Astrocyte of the cerebellum (primary cell): Measurements from ENCODE around the gene HILPDA.

Source experiments
- DNase-seq: peaks from one replicate; pipeline ENCODE4 v3.0.0-alpha.2; 2011; ENCODE audit warnings: low read depth
- H3K4me3 ChIP-seq: 2 replicates; pipeline ENCODE4 v1.5.1; 2011; ENCODE audit warnings: mild to moderate bottlenecking, low read depth, low read length, moderate library complexity
- in situ Hi-C: cut with HindIII; loops from 2 replicates; pipeline ENCODE4 v1.10.0; 2017; ENCODE audit warnings: low sequenced_read_pairs
- TF ChIP-seq, protein P1 (sequence below): IDR thresholded peaks from 2 replicates; pipeline ENCODE4 v1.5.1; 2012; ENCODE audit warnings: low read length, low read depth, moderate library complexity, mild to moderate bottlenecking; ENCODE audit errors: missing control alignments

The HILPDA gene

GRCh38 chr7:128442356-128442755, 13.3 kb upstream of the HILPDA start:
- no peak overlapping the region for H3K4me3 ChIP-seq
- in situ Hi-C loops: no loop called here
- no peak for DNase-seq
- TF ChIP-seq, protein P1, sequence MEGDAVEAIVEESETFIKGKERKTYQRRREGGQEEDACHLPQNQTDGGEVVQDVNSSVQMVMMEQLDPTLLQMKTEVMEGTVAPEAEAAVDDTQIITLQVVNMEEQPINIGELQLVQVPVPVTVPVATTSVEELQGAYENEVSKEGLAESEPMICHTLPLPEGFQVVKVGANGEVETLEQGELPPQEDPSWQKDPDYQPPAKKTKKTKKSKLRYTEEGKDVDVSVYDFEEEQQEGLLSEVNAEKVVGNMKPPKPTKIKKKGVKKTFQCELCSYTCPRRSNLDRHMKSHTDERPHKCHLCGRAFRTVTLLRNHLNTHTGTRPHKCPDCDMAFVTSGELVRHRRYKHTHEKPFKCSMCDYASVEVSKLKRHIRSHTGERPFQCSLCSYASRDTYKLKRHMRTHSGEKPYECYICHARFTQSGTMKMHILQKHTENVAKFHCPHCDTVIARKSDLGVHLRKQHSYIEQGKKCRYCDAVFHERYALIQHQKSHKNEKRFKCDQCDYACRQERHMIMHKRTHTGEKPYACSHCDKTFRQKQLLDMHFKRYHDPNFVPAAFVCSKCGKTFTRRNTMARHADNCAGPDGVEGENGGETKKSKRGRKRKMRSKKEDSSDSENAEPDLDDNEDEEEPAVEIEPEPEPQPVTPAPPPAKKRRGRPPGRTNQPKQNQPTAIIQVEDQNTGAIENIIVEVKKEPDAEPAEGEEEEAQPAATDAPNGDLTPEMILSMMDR: no peak

DNA sequence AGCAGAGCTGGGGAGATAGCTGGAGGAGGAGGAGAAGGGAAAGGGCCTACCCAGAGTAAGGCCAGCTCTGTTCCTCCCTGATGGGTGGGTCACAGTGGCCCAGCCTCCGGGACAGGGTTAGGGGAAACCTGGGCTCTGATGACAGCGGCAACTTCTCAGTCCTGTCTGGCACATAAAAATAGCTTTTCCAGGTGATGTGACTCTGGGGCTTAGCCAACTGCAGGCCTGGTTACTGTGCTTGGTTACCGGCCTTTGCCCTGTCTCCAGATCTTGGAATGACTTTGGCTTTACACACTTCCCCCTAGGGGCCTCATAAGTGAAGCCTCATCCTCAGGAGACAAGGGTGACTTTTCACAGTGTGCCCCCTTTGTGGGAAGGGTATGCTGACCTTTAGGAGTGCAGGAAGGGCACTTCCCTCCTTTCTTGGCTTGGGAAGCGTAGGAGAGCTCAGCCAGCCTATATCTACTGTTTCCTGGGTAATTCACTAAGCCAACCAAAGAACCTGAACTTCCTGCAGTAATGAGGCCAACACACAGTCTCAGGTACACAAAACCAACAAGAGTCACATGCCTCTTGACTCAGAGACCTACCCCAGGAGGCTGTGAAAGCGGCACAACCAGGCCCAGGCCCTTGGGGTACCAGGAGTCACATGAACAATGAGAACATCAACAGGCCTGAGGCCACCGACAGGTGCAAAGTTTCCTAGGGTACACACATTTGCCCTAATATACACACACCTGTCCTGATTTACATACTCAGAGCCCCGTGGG, 11.7 kb upstream of the HILPDA start:
- TF ChIP-seq, protein P1: no peak
- in situ Hi-C loops: no loop called here
- no peak overlapping the region for H3K4me3 ChIP-seq
- no peak for DNase-seq

GRCh38 chr7:128446306-128446705, 9.4 kb upstream of the HILPDA start:
- no peak for DNase-seq
- H3K4me3 ChIP-seq: no peak overlapping the region
- TF ChIP-seq, protein P1: no peak
- in situ Hi-C loops: no loop called here

DNA sequence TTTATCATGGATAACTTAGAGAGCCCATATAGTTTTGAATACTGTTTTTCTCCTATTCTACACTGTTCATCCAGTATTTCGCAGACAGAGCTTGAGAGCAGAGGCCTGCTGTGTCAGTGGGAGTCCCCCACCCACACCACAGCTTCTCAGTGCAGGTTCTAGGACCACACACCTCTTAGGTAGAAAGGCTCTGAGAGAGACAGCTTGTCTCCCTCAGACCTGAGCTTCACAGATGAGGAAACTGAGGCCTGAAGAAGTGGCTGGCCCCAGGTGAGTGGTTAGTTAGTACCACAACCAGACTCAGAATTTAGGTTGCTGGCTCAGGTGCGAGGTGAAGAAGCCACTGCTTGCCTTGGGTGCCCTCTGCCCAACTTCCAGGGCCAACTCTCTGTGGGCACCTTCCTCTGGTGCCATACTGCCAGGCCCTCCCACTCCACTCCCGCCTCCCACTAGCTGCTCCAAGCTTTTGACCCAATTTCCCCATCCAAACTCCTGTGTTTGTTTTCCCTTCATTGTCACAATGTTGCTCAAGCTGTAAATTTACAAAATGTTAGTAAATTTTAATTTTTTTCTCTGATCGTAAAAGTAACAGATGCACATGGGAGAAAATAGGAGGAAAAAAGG, 7.6 kb upstream of the HILPDA start:
- in situ Hi-C loops: no loop called here
- no peak overlapping the region for H3K4me3 ChIP-seq
- no peak for DNase-seq
- TF ChIP-seq, protein P1: no peak

DNA sequence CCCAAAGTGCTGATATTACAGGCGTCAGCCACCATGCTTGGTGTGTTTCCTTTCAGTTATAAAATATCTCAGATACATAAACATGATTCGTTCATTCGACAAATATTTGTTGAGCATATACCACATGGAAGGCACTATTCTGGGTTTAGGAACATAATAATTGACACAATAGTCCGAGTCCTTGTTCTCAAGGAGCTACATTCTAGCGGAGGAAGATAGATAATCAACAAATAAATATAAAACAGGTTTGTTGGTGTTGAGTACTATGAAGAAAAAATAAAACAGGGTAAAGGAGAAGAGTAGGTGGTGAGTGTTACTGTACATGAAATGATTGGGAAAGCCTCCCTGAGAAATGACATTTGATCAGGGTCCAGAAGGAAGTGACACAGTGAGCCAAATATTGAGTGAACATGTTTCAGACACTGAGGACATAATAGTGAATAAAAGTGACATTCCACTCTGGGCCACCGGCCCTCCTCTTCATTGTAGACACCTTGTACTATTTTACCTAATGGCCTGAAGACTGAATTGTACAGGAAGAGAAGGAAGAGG, 6.9 kb upstream of the HILPDA start:
- TF ChIP-seq, protein P1: no peak
- in situ Hi-C loops: no loop called here
- H3K4me3 ChIP-seq: no peak overlapping the region
- DNase-seq: no peak

- H3K4me3 ChIP-seq: no peak overlapping the region
- DNase-seq: no peak
- TF ChIP-seq, protein P1: no peak
- in situ Hi-C loops: no loop called here
These were observed 5.3 kb upstream of the HILPDA start for GRCh38 chr7:128450409-128450808.
